Hepatocyte (in vitro differentiated cells): Measurements from ENCODE around the gene RUNX1. TPM values are rescaled to one million over a fixed set of nuclear protein-coding genes. Genes with fewer than 3 reads are reported as not detected.

Experiments
- DNase-seq: peaks from one replicate; pipeline ENCODE4 v3.0.0-alpha.2; 2016; ENCODE audit warnings: low spot score
- H2AFZ ChIP-seq: fragments of 200-600 bp; sonication (generic); 2 replicates; pipeline ENCODE4 v1.6.0; 2016; ENCODE audit warnings: antibody characterized with exemption, mild to moderate bottlenecking
- H3K27ac ChIP-seq: fragments of 200-600 bp; sonication (generic); 2 replicates; pipeline ENCODE4 v1.5.1; 2016; ENCODE audit warnings: mild to moderate bottlenecking
- H3K27me3 ChIP-seq: fragments of 200-600 bp; sonication (generic); 2 replicates; pipeline ENCODE4 v1.6.1; 2016
- H3K36me3 ChIP-seq: fragments of 200-600 bp; sonication (generic); replicated peaks from 2 replicates; pipeline ENCODE4 v1.5.1; 2016; ENCODE audit warnings: low read depth; ENCODE audit not compliant: insufficient read depth
- H3K4me1 ChIP-seq: fragments of 200-600 bp; sonication (generic); 2 replicates; pipeline ENCODE4 v1.5.1; 2016; ENCODE audit warnings: mild to moderate bottlenecking, moderate library complexity; ENCODE audit not compliant: insufficient read depth
- H3K4me2 ChIP-seq: fragments of 200-600 bp; sonication (generic); 2 replicates; pipeline ENCODE4 v1.6.0; 2016
- H3K4me3 ChIP-seq: fragments of 200-600 bp; sonication (generic); 2 replicates; pipeline ENCODE4 v1.5.1; 2016; ENCODE audit warnings: mild to moderate bottlenecking
- H3K79me2 ChIP-seq: fragments of 200-600 bp; sonication (generic); 2 replicates; pipeline ENCODE4 v1.6.0; 2017; ENCODE audit warnings: mild to moderate bottlenecking
- H3K9me2 ChIP-seq: fragments of 200-600 bp; sonication (generic); replicated peaks from 2 replicates; pipeline ENCODE4 v1.6.0; 2017; ENCODE audit warnings: mild to moderate bottlenecking; ENCODE audit not compliant: insufficient read depth
- H3K9me3 ChIP-seq: fragments of 200-600 bp; sonication (generic); 2 replicates; pipeline ENCODE4 v1.5.1; 2016; ENCODE audit warnings: low read depth, mild to moderate bottlenecking
- H4K20me1 ChIP-seq: fragments of 200-600 bp; sonication (generic); 2 replicates; pipeline ENCODE4 v1.6.0; 2016; ENCODE audit warnings: mild to moderate bottlenecking; ENCODE audit not compliant: insufficient read depth, poor library complexity, severe bottlenecking
- EZH2 ChIP-seq: fragments of 200-600 bp; sonication (generic); IDR thresholded peaks from 2 replicates; pipeline ENCODE4 v1.6.1; 2016; ENCODE audit warnings: antibody characterized with exemption, mild to moderate bottlenecking, borderline replicate concordance
- EZH2phosphoT487 ChIP-seq: fragments of 200-600 bp; sonication (generic); IDR thresholded peaks from one replicate; pipeline ENCODE4 v1.6.1; 2018; ENCODE audit warnings: antibody characterized with exemption, mild to moderate bottlenecking, low read depth, moderate library complexity; ENCODE audit not compliant: unreplicated experiment, severe bottlenecking
- WGBS: methylation state at CpG from one replicate; pipeline ENCODE4 v1.1.6; 2016; ENCODE audit warnings: low lambda C conversion rate; ENCODE audit errors: missing lambda C conversion rate; 5-methylcytosine and 5-hydroxymethylcytosine counted together
- polyA plus RNA-seq: library from polyadenylated mRNA; unstranded; fragments of >200 nt; fragmentation: Nextera tagmentation; extraction: Ambion mirVana; gene quantifications from 2 replicates; pipeline ENCODE4 v1.2.1, GENCODE V29; 2016
- total RNA-seq: library from RNA; depleted of rRNA; stranded (reverse); fragments of >200 nt; gene quantifications from 2 replicates; pipeline ENCODE4 v1.2.3, GENCODE V29; 2014
- TF ChIP-seq, protein P1 (sequence below): fragments of 200-600 bp; sonication (generic); IDR thresholded peaks from 2 replicates; pipeline ENCODE4 v1.5.1; 2016; ENCODE audit warnings: antibody characterized with exemption, mild to moderate bottlenecking; ENCODE audit not compliant: poor library complexity

The RUNX1 gene
- total and polyA plus RNA-seq, 2 experiments from 2014 or later = 8.5 to 10.9 TPM

- Histone ChIP-seq H3K4me2 (no peak overlapping the region), H4K20me1 (no peaks in the 10 kb centered on the region), H3K79me2 (no peaks in the 10 kb centered on the region), H3K36me3 (no peaks in the 10 kb centered on the region), H2AFZ (no peak overlapping the region), H3K9me2 (no peaks in the 10 kb centered on the region), H3K4me1 (peaks cover 11% of the 10 kb centered on the region), H3K4me3 (no peak overlapping the region), H3K27ac (no peak overlapping the region), H3K9me3 (no peaks in the 10 kb centered on the region), H3K27me3 (no peaks in the 10 kb centered on the region)
- TF ChIP-seq EZH2 (no peak), EZH2phosphoT487 (no peak)
- TF ChIP-seq, protein P1, sequence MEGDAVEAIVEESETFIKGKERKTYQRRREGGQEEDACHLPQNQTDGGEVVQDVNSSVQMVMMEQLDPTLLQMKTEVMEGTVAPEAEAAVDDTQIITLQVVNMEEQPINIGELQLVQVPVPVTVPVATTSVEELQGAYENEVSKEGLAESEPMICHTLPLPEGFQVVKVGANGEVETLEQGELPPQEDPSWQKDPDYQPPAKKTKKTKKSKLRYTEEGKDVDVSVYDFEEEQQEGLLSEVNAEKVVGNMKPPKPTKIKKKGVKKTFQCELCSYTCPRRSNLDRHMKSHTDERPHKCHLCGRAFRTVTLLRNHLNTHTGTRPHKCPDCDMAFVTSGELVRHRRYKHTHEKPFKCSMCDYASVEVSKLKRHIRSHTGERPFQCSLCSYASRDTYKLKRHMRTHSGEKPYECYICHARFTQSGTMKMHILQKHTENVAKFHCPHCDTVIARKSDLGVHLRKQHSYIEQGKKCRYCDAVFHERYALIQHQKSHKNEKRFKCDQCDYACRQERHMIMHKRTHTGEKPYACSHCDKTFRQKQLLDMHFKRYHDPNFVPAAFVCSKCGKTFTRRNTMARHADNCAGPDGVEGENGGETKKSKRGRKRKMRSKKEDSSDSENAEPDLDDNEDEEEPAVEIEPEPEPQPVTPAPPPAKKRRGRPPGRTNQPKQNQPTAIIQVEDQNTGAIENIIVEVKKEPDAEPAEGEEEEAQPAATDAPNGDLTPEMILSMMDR = no peak
- 94% methylated on average over 4 of the region's 4 CpGs for WGBS
- DNase-seq = no peak
These were observed 125.5 kb downstream of the RUNX1 start for GRCh38 chr21:34923626-34924025.

DNA sequence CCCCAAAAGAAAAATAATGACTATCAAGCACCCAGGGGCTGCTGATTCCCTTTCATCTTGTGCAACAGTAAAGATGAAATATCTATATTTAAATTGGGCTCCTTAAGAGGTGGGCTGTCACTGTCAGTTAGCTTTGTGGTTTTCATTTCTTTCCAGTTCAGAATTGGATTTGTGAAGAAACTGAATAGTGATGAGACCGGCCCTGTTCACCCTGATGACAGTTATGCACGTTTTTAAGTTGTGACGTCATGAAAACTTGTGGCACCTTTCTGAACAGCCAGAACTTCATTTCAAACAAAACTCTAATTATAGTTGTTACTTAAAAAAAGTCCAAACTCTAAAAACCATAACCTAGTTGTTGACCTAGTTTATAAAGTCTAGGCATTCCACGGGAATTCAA lies 125.9 kb downstream of the RUNX1 start:
- H3K9me2 ChIP-seq = no peaks in the 10 kb centered on the region
- no peaks in the 10 kb centered on the region for H3K36me3 ChIP-seq
- H3K4me2 ChIP-seq = no peak overlapping the region
- H3K27me3 ChIP-seq = no peaks in the 10 kb centered on the region
- H3K79me2 ChIP-seq = no peaks in the 10 kb centered on the region
- 89% methylated on average over 4 of the region's 4 CpGs for WGBS
- no peak overlapping the region for H3K27ac ChIP-seq
- H2AFZ ChIP-seq = no peak overlapping the region
- TF ChIP-seq EZH2phosphoT487 (no peak), EZH2 (no peak)
- TF ChIP-seq, protein P1 = no peak
- no peak for DNase-seq
- no peaks in the 10 kb centered on the region for H3K9me3 ChIP-seq
- H3K4me3 ChIP-seq = no peak overlapping the region
- no peaks in the 10 kb centered on the region for H4K20me1 ChIP-seq
- H3K4me1 ChIP-seq = peaks cover 11% of the 10 kb centered on the region

DNA sequence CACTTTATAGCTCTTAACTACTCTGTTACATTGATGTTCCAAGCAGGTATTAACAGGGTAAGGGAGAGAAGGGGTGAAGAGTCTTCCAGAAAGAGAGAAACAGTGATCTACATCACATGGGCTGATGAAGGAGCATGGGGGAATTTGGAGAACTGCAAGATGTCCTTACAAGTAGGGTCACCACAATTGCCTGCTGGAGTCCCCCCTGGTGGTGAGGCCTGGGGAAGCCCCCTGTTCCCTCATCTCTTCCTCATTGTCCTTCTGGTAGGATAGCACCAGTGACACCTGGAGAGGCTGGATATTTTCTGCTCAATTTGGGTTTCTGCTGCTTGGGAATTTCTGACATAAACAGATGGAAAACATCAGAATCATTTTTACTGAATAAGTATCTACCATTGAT lies 126.6 kb downstream of the RUNX1 start:
- Histone ChIP-seq H4K20me1 (no peaks in the 10 kb centered on the region), H3K9me3 (no peaks in the 10 kb centered on the region)

DNA sequence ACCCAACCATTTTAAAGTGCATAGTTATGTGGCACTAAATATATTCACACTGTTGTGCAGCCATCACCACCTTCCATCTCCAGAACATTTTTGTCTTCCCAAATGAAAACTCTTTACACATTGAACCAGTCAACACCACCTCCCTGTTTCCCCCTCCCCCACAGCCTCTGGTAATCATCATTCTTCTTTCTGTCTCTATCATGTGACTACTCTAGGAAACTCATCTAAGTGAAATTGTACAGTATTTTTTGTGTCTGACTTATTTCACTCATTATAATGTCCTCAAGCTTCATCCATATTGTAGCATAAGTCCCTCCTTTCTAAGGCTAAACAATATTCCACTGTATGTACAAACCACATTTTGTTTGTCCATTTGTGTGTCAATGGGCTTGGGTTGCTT lies 128.0 kb downstream of the RUNX1 start:
- H3K4me2 ChIP-seq = no peak overlapping the region
- no peaks in the 10 kb centered on the region for H4K20me1 ChIP-seq
- no peaks in the 10 kb centered on the region for H3K27me3 ChIP-seq
- H3K4me3 ChIP-seq = no peak overlapping the region
- H3K4me1 ChIP-seq = no peaks in the 10 kb centered on the region
- H3K9me3 ChIP-seq = no peaks in the 10 kb centered on the region
- no peaks in the 10 kb centered on the region for H3K79me2 ChIP-seq
- no peaks in the 10 kb centered on the region for H3K9me2 ChIP-seq
- no peak for DNase-seq
- no peak for TF ChIP-seq EZH2
- TF ChIP-seq, protein P1 = no peak
- no peak for TF ChIP-seq EZH2phosphoT487
- no peaks in the 10 kb centered on the region for H3K36me3 ChIP-seq
- no peak overlapping the region for H3K27ac ChIP-seq
- H2AFZ ChIP-seq = no peak overlapping the region

More for the DNA sequence above, 126.6 kb downstream of the RUNX1 start:
- Histone ChIP-seq H3K4me2 (no peak overlapping the region), H3K27me3 (no peaks in the 10 kb centered on the region), H3K36me3 (no peaks in the 10 kb centered on the region), H3K9me2 (no peaks in the 10 kb centered on the region), H3K79me2 (no peaks in the 10 kb centered on the region), H3K4me3 (no peak overlapping the region), H3K27ac (no peak overlapping the region), H2AFZ (no peak overlapping the region), H3K4me1 (peaks cover 9% of the 10 kb centered on the region)
- TF ChIP-seq EZH2phosphoT487 (no peak), EZH2 (no peak)
- TF ChIP-seq, protein P1 = no peak
- DNase-seq = no peak
